Stimulated activated CD8-positive, alpha-beta memory T cell treated with anti-CD3 and anti-CD28 coated beads, Interleukin-12 subunit alpha, Interleukin-12 subunit beta, amount 100 ng/mL, for 24 hours (primary cell): ENCODE data around the gene ATP1A4.

ENCODE experiments used
- DNase-seq: peaks from one replicate; pipeline ENCODE4 v3.0.0-alpha.2; 2020; ENCODE audit errors: extremely low read depth

Gene ATP1A4

GRCh38 chr1:160206421-160207117 lies 55.2 kb downstream of the ATP1A4 start:
- DNase-seq: no peak

- no peak for DNase-seq
These were observed 55.8 kb downstream of the ATP1A4 start for GRCh38 chr1:160207118-160207650.

GRCh38 chr1:160207771-160208556 lies 56.6 kb downstream of the ATP1A4 start:
- DNase-seq: no peak

DNA sequence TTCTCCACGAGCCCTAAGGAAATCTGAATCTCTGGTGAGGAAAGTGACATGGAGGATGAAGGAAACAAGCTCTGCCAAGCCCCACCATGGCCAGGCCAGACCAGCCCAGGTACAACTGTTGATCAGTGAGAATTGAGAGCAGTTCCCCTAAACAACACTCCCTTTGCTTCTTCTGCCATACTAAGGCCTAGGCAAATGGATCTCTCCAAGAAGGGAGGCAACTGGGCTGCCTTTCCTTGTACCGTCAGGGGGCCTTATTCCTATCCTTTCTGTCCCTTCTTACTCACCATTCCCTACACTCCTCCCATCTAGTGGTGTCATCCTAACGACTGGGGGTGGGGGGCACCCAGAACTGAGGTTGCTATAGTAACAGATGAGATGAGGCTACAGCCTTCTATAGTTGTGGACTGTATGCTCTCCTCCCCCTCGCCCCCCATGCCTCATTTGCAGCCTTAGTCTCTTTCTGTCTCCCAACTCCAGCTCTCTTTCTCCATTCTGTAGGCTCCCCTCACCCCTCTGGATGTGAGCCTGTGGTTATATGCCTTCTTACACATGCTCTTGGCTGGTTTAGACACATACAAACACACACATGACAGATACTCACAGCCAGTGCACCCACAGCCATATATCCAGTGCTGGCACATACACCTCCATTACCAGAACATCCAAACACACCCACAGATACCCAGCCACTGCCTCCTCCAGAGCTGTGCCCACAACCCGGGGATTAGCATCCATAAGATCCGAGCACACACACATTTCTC lies 57.3 kb downstream of the ATP1A4 start:
- DNase-seq: no peak

DNA sequence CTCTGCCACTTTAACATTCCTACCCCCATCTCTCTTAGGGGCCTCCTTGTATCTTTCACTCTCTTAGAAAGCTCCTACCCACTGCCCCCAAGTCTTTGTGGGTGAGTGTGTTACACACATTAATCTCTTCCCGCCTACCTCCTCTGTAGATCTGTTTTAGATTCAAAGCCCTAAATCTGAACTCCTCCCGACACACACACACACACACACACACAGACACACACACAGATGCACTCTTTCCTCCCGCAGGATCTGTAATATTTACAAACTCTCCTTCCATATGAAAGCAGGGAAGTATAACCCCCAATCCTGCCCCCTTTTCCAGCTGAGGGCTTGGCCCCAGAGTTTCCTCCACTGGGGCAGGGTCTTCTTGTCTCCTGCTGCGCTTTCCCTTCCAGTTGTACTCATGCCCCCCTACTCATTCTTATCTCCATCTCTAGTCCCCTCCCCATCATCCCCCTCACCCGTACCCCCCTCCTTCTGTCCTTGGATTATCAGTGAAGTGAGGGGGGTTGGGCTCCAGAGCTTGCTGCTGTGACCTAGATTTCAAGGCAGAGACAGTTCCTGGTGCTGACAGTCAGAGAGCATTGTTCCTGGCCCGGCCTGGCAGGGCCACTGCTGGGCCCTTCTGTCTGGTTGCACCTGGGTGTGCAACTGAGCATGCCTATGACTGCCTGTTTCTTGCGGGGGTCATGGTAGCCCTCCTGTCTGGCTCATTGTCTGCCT lies 58.1 kb downstream of the ATP1A4 start:
- no peak for DNase-seq

DNA sequence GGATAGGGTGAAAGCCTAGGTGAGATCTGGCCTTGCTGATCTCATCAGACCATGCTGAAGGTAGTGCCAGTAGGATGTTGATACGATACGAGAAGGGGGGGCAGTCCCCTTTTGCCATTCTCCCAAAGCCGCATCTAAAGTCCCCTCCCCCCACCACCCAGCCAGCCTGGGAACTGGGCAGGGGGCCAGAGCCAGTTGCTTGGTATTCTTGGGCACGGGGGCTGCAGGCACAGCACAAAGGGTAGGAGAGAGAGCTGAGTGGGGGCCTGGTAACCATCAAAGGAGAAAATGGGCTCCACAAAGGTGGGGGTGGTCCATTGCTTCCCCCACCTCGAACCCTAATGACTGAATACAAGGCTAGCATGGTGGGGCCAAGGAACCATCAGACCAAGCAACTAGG lies 59.2 kb downstream of the ATP1A4 start:
- DNase-seq: no peak

DNA sequence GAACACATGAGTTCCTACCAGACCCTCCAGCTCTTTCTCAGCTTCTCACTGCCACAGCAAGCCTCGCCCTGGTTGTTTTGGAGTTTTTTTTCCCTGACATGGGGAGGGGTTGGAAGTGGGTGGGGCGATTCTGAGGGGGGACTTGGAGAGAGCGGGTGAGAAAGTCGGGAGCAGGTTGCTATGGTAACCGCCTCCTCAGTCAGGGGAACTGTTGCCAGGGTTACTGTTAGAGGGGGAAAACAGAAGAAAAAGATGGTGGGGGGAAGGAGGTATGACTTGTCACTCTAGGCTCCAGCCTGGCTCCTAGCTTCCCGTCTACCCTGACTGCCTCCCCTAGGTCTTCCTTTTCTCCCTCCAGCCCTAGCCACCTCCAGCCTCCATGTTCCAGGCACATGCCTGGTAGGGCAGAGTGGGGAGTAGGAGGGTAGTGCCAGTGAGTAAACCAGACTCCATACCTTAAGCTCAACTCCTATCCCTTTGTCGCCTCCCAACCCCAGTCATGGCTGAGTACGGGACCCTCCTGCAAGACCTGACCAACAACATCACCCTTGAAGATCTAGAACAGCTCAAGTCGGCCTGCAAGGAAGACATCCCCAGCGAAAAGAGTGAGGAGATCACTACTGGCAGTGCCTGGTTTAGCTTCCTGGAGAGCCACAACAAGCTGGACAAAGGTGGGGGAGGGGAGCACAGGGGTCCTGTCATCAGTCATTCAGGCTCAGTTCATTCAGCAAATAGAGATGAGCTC lies 59.8 kb downstream of the ATP1A4 start:
- no peak for DNase-seq

GRCh38 chr1:160214481-160215140 lies 63.2 kb downstream of the ATP1A4 start:
- DNase-seq: no peak

- no peak for DNase-seq
These were observed 64.9 kb downstream of the ATP1A4 start for GRCh38 chr1:160216301-160216700.

- no peak for DNase-seq
These were observed 66.2 kb downstream of the ATP1A4 start for GRCh38 chr1:160217481-160218051.

DNA sequence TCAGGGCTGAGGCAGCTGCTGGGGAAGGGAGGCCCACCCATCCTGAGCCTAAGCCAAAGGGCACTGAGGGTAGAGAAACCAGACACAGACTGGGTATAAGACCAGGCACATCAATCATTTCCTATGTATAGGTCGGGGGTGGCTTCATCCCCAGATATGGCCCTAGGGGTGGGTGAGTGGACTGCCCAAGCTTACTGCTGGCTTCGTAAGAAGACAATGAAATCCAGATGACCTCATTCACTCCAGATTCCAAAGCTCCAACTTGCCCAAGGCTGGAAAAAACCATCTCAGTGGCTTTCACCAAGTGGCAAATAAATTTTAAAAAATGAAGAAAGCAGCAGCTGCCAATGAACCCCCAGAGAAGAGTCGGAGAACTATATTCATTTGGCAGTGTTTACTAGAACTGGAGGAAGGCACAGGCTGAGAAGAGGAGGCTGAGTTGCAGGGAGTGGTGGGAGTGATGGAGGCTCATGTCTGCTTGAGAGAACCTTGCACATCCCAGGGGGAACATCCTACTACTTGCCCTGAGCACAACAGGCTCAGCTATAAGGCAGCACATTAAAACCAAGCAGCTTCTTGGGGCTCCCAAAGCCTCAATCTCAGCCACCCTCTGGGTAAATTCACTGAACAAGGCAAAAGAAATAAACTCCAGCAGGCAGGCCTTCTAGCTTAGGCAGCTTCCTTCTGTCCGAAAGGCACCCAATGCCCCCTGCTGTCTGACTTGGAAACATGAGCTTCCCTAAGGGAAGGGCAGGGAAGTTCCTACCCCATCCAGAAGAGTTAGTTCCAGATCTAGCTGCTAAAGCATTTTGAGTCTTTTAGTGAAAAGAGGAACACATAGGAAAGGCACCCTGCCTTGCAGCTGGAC lies 67.9 kb downstream of the ATP1A4 start:
- DNase-seq: no peak

GRCh38 chr1:160220301-160220700 lies 68.9 kb downstream of the ATP1A4 start:
- DNase-seq: no peak

GRCh38 chr1:160221089-160221488 lies 69.7 kb downstream of the ATP1A4 start:
- no peak for DNase-seq

GRCh38 chr1:160222546-160222945 lies 71.1 kb downstream of the ATP1A4 start:
- no peak for DNase-seq

- DNase-seq: no peak
These were observed 73.2 kb downstream of the ATP1A4 start for GRCh38 chr1:160224606-160225005.

DNA sequence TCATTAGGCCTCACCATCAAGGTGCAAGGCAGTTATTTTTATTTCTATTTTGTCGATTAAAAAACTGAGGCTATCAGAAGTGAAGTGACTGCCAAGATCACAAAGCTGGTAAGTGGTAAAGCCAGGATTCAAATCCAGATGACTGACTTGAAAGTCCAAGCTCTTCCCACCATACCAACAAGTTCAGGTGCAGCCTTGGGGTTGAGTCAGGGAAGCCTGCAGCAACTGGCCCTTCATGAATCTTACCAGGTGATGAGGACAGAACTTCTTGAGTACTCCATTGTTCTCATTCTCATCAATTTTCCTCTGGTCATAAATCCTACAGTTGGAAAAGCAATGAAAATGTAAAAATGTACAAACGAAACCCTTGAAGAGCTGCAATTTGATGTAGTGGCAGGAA lies 73.9 kb downstream of the ATP1A4 start:
- no peak for DNase-seq

- DNase-seq: no peak
These were observed 75.2 kb downstream of the ATP1A4 start for GRCh38 chr1:160226623-160227022.

DNA sequence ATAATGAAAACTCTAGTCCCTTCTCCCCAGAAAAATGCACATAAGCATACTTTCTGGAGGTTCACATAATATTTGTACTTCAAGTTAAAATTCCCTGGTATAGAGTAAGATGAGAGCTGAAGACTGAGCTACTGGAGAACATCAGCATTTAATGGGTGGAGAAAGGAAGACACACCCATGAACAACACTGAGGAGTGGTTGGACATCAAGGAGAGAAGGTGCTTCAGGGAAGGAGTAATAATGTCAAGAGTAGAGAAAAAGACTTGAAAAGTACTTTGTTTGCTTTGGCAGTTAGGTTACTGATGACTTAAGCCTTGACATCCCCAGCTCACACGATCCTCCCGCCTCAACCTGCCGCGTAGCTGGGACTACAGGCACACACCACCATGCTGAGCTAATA lies 75.6 kb downstream of the ATP1A4 start:
- DNase-seq: no peak

GRCh38 chr1:160227561-160227960 lies 76.2 kb downstream of the ATP1A4 start:
- DNase-seq: no peak
